HEK293 (cell line): ENCODE results near the gene SRPX.

Experiments
- CTCF ChIA-PET: fragments of 350-600 bp; formaldehyde crosslinking; extraction: SDS; loops from one replicate; lab custom pipeline; 2021; ENCODE audit warnings: antibody characterized with exemption; lab: Yijun Ruan, JAX
- POLR2A ChIA-PET: fragments of 300-600 bp; formaldehyde crosslinking; extraction: SDS; loops from one replicate; lab custom pipeline; 2020; ENCODE audit warnings: antibody characterized with exemption, inconsistent platforms; lab: Yijun Ruan, JAX
- H3K27ac ChIP-seq: fragments of 200-500 bp; sonication (Bioruptor generic); 2 replicates; pipeline ENCODE4 v1.5.1; 2014; ENCODE audit warnings: low read depth, low read length, control low read depth, inconsistent platforms; ENCODE audit errors: extremely low read depth
- H3K36me3 ChIP-seq, 2 experiments: fragments of 200-500 bp in 1 of 2; sonication (Bioruptor generic) in 1 of 2; 1 replicate in 1 of 2; 2 replicates in 1 of 2; pipeline ENCODE4 v1.5.1; 2014 to 2017; ENCODE audit warnings: inconsistent platforms in 2 of 2, low read length in 2 of 2; ENCODE audit not compliant: control insufficient read depth in 2 of 2, insufficient read depth in 1 of 2
- H3K4me1 ChIP-seq: fragments of 200-500 bp; sonication (Bioruptor generic); 2 replicates; pipeline ENCODE4 v1.5.1; 2014; ENCODE audit warnings: mild to moderate bottlenecking, low read length, inconsistent platforms; ENCODE audit not compliant: control insufficient read depth, insufficient read depth
- H3K4me3 ChIP-seq: 2 replicates; pipeline ENCODE4 v1.5.1; 2011; ENCODE audit warnings: low read depth, mild to moderate bottlenecking, control low read depth, low read length, moderate library complexity
- H3K9me3 ChIP-seq: fragments of 200-500 bp; sonication (Bioruptor generic); 2 replicates; pipeline ENCODE4 v1.5.1; 2014; ENCODE audit warnings: low read depth, low read length, inconsistent platforms; ENCODE audit not compliant: control insufficient read depth, insufficient read depth
- SCRT2 ChIP-seq: fragments of 450-650 bp; formaldehyde crosslinking; IDR thresholded peaks from 2 replicates; pipeline ENCODE4 v1.5.1; 2016; ENCODE audit warnings: missing biosample characterization, missing genetic modification characterization
- SETDB1 ChIP-seq: IDR thresholded peaks from one replicate; pipeline ENCODE4 v1.6.1; 2017; ENCODE audit warnings: mild to moderate bottlenecking, low read length, moderate library complexity, mixed read lengths; ENCODE audit not compliant: insufficient read length
- YY2 ChIP-seq: fragments of 450-650 bp; formaldehyde crosslinking; IDR thresholded peaks from 2 replicates; pipeline ENCODE4 v1.5.1; 2016; ENCODE audit warnings: missing biosample characterization, missing genetic modification characterization
- ZNF132 ChIP-seq: fragments of 450-650 bp; formaldehyde crosslinking; IDR thresholded peaks from 2 replicates; pipeline ENCODE4 v1.5.1; 2017; ENCODE audit warnings: missing biosample characterization, missing genetic modification characterization, borderline replicate concordance
- ZNF138 ChIP-seq: fragments of 450-650 bp; formaldehyde crosslinking; IDR thresholded peaks from 2 replicates; pipeline ENCODE4 v1.5.1; 2016; ENCODE audit warnings: missing biosample characterization, missing genetic modification characterization, borderline replicate concordance
- ZNF157 ChIP-seq: fragments of 450-650 bp; formaldehyde crosslinking; IDR thresholded peaks from 2 replicates; pipeline ENCODE4 v1.5.1; 2016; ENCODE audit warnings: missing biosample characterization, missing genetic modification characterization
- ZNF184 ChIP-seq: fragments of 450-650 bp; IDR thresholded peaks from 2 replicates; pipeline ENCODE4 v1.5.1; 2018; ENCODE audit warnings: missing biosample characterization, mild to moderate bottlenecking, missing genetic modification characterization
- ZNF221 ChIP-seq: fragments of 450-650 bp; formaldehyde crosslinking; IDR thresholded peaks from 2 replicates; pipeline ENCODE4 v1.5.1; 2017; ENCODE audit warnings: missing biosample characterization, missing genetic modification characterization, borderline replicate concordance
- ZNF341 ChIP-seq: fragments of 450-650 bp; formaldehyde crosslinking; IDR thresholded peaks from 2 replicates; pipeline ENCODE4; 2016; ENCODE audit warnings: low read depth, missing biosample characterization, missing genetic modification characterization
- ZNF366 ChIP-seq: fragments of 450-650 bp; formaldehyde crosslinking; conservative IDR thresholded peaks from 2 replicates; pipeline ENCODE4 v1.5.1; 2016; ENCODE audit warnings: missing biosample characterization, missing genetic modification characterization
- ZNF514 ChIP-seq: fragments of 450-650 bp; formaldehyde crosslinking; IDR thresholded peaks from 2 replicates; pipeline ENCODE4 v1.5.1; 2016; ENCODE audit warnings: missing biosample characterization, missing genetic modification characterization
- ZNF544 ChIP-seq: fragments of 450-650 bp; formaldehyde crosslinking; IDR thresholded peaks from 2 replicates; pipeline ENCODE4 v1.5.0; 2017; ENCODE audit warnings: missing biosample characterization, missing genetic modification characterization
- ZNF76 ChIP-seq: fragments of 450-650 bp; formaldehyde crosslinking; IDR thresholded peaks from 2 replicates; pipeline ENCODE4; 2016; ENCODE audit warnings: low read depth, missing biosample characterization, missing genetic modification characterization, borderline replicate concordance
- ZNF776 ChIP-seq: fragments of 450-650 bp; formaldehyde crosslinking; IDR thresholded peaks from 2 replicates; pipeline ENCODE4 v1.5.0; 2017; ENCODE audit warnings: missing biosample characterization, missing genetic modification characterization, borderline replicate concordance
- TF ChIP-seq, protein P1 (sequence below): fragments of 450-650 bp; formaldehyde crosslinking; IDR thresholded peaks from 2 replicates; pipeline ENCODE4 v1.5.1; 2016; ENCODE audit warnings: missing biosample characterization, missing genetic modification characterization, low read depth
- TF ChIP-seq, protein P2 (sequence below): fragments of 450-650 bp; IDR thresholded peaks from 2 replicates; pipeline ENCODE4 v1.5.1; 2018; ENCODE audit warnings: missing biosample characterization, missing genetic modification characterization
- TF ChIP-seq, protein P3 (sequence below): fragments of 450-650 bp; formaldehyde crosslinking; IDR thresholded peaks from 2 replicates; pipeline ENCODE4; 2016; ENCODE audit warnings: missing biosample characterization, missing genetic modification characterization
- TF ChIP-seq, protein P4 (sequence below): fragments of 450-650 bp; formaldehyde crosslinking; IDR thresholded peaks from 2 replicates; pipeline ENCODE4 v1.5.1; 2016; ENCODE audit warnings: missing biosample characterization, missing genetic modification characterization
- TF ChIP-seq, protein P5 (sequence below): fragments of 450-650 bp; formaldehyde crosslinking; IDR thresholded peaks from 2 replicates; pipeline ENCODE4 v1.5.1; 2016; ENCODE audit warnings: missing biosample characterization, missing genetic modification characterization, borderline replicate concordance
- TF ChIP-seq, protein P6 (sequence below): fragments of 450-650 bp; formaldehyde crosslinking; IDR thresholded peaks from 2 replicates; pipeline ENCODE4 v1.5.1; 2016; ENCODE audit warnings: missing biosample characterization, missing genetic modification characterization, borderline replicate concordance

Gene SRPX

DNA sequence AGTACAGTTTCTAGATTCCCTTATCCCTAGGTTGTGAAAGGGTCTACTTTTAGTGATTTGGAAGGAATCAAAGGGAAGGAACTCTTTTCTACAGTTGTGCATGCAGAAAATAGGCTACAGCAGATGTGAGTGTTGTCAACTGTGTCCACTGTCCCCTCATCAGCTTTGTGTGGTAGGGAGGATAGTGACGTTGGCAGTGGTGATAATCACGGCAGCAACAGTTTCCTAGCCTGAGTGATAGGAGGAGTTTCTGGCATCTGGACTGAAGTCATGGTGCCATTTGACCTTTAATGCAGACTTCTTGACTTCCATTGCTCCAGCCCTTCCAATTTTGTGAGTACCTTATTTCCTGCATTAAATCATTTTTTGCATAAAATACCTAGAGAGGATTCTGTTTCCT lies 39.3 kb downstream of the SRPX start:
- H3K27ac ChIP-seq, result no peak overlapping the region
- H3K4me3 ChIP-seq, result no peak overlapping the region
- ChIA-PET POLR2A (no interaction called here), CTCF (interaction anchor here (0.6 to 2.7 kb wide), 2 partner anchors 11 to 255 kb away, joined by 3 to 16 read pairs; no protein-coding TSS in a partner anchor)
- no peaks in the 10 kb centered on the region; the same call in 1 of the 2 replicates for H3K9me3 ChIP-seq
- TF ChIP-seq SETDB1 (no peak), ZNF341 (no peak), ZNF184 (no peak), ZNF514 (no peak), ZNF132 (no peak), SCRT2 (tag by site-specific recombination) (no peak), ZNF76 (tag by site-specific recombination) (no peak), ZNF221 (tag by site-specific recombination) (no peak), YY2 (tag by site-specific recombination) (no peak), ZNF366 (no peak), ZNF544 (tag by site-specific recombination) (no peak), ZNF157 (tag by site-specific recombination) (no peak), ZNF776 (no peak)
- TF ChIP-seq, protein P1, sequence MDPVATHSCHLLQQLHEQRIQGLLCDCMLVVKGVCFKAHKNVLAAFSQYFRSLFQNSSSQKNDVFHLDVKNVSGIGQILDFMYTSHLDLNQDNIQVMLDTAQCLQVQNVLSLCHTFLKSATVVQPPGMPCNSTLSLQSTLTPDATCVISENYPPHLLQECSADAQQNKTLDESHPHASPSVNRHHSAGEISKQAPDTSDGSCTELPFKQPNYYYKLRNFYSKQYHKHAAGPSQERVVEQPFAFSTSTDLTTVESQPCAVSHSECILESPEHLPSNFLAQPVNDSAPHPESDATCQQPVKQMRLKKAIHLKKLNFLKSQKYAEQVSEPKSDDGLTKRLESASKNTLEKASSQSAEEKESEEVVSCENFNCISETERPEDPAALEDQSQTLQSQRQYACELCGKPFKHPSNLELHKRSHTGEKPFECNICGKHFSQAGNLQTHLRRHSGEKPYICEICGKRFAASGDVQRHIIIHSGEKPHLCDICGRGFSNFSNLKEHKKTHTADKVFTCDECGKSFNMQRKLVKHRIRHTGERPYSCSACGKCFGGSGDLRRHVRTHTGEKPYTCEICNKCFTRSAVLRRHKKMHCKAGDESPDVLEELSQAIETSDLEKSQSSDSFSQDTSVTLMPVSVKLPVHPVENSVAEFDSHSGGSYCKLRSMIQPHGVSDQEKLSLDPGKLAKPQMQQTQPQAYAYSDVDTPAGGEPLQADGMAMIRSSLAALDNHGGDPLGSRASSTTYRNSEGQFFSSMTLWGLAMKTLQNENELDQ (tag by site-specific recombination), result no peak
- TF ChIP-seq, protein P2, sequence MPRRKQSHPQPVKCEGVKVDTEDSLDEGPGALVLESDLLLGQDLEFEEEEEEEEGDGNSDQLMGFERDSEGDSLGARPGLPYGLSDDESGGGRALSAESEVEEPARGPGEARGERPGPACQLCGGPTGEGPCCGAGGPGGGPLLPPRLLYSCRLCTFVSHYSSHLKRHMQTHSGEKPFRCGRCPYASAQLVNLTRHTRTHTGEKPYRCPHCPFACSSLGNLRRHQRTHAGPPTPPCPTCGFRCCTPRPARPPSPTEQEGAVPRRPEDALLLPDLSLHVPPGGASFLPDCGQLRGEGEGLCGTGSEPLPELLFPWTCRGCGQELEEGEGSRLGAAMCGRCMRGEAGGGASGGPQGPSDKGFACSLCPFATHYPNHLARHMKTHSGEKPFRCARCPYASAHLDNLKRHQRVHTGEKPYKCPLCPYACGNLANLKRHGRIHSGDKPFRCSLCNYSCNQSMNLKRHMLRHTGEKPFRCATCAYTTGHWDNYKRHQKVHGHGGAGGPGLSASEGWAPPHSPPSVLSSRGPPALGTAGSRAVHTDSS (tag by site-specific recombination), result no peak
- TF ChIP-seq, protein P3, sequence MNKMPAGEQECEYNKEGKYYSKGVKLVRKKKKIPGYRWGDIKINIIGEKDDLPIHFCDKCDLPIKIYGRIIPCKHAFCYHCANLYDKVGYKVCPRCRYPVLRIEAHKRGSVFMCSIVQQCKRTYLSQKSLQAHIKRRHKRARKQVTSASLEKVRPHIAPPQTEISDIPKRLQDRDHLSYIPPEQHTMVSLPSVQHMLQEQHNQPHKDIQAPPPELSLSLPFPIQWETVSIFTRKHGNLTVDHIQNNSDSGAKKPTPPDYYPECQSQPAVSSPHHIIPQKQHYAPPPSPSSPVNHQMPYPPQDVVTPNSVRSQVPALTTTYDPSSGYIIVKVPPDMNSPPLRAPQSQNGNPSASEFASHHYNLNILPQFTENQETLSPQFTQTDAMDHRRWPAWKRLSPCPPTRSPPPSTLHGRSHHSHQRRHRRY (tag by site-specific recombination), result no peak
- TF ChIP-seq, protein P4, sequence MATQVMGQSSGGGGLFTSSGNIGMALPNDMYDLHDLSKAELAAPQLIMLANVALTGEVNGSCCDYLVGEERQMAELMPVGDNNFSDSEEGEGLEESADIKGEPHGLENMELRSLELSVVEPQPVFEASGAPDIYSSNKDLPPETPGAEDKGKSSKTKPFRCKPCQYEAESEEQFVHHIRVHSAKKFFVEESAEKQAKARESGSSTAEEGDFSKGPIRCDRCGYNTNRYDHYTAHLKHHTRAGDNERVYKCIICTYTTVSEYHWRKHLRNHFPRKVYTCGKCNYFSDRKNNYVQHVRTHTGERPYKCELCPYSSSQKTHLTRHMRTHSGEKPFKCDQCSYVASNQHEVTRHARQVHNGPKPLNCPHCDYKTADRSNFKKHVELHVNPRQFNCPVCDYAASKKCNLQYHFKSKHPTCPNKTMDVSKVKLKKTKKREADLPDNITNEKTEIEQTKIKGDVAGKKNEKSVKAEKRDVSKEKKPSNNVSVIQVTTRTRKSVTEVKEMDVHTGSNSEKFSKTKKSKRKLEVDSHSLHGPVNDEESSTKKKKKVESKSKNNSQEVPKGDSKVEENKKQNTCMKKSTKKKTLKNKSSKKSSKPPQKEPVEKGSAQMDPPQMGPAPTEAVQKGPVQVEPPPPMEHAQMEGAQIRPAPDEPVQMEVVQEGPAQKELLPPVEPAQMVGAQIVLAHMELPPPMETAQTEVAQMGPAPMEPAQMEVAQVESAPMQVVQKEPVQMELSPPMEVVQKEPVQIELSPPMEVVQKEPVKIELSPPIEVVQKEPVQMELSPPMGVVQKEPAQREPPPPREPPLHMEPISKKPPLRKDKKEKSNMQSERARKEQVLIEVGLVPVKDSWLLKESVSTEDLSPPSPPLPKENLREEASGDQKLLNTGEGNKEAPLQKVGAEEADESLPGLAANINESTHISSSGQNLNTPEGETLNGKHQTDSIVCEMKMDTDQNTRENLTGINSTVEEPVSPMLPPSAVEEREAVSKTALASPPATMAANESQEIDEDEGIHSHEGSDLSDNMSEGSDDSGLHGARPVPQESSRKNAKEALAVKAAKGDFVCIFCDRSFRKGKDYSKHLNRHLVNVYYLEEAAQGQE (tag by site-specific recombination), result no peak
- no peaks in the 10 kb centered on the region for H3K36me3 ChIP-seq
- no peaks in the 10 kb centered on the region for H3K4me1 ChIP-seq

DNA sequence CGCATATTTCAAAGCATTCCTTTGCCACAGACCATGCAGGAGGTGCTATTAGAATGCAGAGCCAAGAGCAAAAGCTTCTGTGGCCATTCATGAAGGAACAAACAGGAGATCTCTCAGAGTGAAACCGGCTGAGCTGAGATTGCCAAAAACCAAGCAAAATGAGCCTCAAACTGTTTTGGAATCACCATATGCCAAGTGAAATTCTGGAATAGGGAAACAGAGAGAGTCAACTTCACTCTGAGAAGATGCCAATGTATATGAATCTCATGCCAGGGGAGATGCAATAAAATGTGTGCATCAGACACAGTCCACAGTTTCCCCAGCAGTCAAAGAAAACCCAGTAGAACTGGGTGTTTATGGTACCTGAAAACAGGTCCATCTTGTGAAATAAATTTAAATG lies 42.3 kb downstream of the SRPX start:
- CTCF ChIA-PET, result interaction anchor here (0.6 to 1.1 kb wide), 3 partner anchors 12 to 521 kb away, joined by 3 to 7 read pairs (median 5); no protein-coding TSS in a partner anchor
- H3K27ac ChIP-seq, result no peak overlapping the region
- no peaks in the 10 kb centered on the region for H3K9me3 ChIP-seq
- no peak overlapping the region for H3K4me3 ChIP-seq
- POLR2A ChIA-PET, result no interaction called here
- H3K4me1 ChIP-seq, result no peaks in the 10 kb centered on the region
- H3K36me3 ChIP-seq, result no peaks in the 10 kb centered on the region
- TF ChIP-seq, protein P5, sequence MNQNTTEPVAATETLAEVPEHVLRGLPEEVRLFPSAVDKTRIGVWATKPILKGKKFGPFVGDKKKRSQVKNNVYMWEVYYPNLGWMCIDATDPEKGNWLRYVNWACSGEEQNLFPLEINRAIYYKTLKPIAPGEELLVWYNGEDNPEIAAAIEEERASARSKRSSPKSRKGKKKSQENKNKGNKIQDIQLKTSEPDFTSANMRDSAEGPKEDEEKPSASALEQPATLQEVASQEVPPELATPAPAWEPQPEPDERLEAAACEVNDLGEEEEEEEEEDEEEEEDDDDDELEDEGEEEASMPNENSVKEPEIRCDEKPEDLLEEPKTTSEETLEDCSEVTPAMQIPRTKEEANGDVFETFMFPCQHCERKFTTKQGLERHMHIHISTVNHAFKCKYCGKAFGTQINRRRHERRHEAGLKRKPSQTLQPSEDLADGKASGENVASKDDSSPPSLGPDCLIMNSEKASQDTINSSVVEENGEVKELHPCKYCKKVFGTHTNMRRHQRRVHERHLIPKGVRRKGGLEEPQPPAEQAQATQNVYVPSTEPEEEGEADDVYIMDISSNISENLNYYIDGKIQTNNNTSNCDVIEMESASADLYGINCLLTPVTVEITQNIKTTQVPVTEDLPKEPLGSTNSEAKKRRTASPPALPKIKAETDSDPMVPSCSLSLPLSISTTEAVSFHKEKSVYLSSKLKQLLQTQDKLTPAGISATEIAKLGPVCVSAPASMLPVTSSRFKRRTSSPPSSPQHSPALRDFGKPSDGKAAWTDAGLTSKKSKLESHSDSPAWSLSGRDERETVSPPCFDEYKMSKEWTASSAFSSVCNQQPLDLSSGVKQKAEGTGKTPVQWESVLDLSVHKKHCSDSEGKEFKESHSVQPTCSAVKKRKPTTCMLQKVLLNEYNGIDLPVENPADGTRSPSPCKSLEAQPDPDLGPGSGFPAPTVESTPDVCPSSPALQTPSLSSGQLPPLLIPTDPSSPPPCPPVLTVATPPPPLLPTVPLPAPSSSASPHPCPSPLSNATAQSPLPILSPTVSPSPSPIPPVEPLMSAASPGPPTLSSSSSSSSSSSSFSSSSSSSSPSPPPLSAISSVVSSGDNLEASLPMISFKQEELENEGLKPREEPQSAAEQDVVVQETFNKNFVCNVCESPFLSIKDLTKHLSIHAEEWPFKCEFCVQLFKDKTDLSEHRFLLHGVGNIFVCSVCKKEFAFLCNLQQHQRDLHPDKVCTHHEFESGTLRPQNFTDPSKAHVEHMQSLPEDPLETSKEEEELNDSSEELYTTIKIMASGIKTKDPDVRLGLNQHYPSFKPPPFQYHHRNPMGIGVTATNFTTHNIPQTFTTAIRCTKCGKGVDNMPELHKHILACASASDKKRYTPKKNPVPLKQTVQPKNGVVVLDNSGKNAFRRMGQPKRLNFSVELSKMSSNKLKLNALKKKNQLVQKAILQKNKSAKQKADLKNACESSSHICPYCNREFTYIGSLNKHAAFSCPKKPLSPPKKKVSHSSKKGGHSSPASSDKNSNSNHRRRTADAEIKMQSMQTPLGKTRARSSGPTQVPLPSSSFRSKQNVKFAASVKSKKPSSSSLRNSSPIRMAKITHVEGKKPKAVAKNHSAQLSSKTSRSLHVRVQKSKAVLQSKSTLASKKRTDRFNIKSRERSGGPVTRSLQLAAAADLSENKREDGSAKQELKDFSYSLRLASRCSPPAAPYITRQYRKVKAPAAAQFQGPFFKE, result no peak
- TF ChIP-seq, protein P6, sequence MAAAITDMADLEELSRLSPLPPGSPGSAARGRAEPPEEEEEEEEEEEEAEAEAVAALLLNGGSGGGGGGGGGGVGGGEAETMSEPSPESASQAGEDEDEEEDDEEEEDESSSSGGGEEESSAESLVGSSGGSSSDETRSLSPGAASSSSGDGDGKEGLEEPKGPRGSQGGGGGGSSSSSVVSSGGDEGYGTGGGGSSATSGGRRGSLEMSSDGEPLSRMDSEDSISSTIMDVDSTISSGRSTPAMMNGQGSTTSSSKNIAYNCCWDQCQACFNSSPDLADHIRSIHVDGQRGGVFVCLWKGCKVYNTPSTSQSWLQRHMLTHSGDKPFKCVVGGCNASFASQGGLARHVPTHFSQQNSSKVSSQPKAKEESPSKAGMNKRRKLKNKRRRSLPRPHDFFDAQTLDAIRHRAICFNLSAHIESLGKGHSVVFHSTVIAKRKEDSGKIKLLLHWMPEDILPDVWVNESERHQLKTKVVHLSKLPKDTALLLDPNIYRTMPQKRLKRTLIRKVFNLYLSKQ (tag by site-specific recombination), result no peak
- TF ChIP-seq ZNF138 (tag by site-specific recombination), result no peak
